HK-2 (cell line): ENCODE measurements around the gene PTPRM.
A peak's percentile ranks its signal among the peaks of the same experiment; 100 is the strongest.

Source experiments
- DNase-seq: peaks from one replicate; pipeline ENCODE4 v3.0.0-alpha.2; 2018; ENCODE audit not compliant: unreplicated experiment

PTPRM gene

GRCh38 chr18:8107426-8107825 lies 540.3 kb downstream of the PTPRM start:
- DNase-seq: peak; percentile 30

GRCh38 chr18:8114480-8114879 lies 547.4 kb downstream of the PTPRM start:
- no peak for DNase-seq

DNA sequence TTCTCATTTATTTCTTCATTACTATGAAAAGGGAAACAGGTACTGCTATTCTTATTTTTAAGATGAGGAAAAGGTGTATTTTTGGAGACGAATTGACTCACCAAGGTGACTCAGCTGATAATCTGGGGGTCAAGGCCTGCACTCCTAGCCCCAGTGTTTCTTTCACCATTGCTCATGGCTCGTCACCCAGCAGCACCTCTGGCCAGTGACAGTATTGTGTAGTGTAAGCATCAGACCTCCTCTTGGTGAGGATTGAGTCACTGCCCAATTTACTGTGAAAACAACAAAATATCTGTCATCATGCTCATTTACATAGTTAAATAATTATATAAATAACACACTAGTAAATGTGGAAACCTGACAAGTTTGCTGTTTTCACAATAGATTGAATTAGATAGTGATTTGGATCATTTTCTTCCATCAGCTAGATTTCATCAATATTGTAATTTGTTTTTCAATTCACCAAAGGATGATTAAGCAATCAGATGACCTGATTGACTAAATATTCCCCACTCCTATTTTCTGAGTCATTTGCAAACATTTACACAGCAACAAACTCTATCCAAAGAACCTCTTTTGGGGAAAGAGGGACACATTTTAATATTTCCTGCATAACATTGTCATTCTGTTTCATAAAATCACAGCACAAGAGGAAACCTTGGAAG lies 549.4 kb downstream of the PTPRM start:
- DNase-seq: no peak

DNA sequence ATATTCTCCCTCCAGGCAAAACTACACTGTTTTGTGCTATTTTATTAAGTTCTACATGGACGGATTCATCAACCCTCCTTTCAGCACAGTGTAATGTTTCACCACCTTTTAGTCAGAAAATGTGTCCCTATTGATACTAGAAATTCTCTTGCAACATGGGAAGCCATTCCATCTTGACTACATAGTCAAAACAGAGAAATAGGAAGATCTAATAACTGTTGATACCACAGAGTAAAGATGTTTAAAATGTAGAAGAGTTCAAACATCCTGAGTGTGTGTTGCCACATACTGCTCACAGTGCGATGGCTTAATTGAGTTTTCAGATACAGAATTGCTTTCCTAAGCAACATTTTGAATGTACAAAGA lies 549.9 kb downstream of the PTPRM start:
- no peak for DNase-seq

DNA sequence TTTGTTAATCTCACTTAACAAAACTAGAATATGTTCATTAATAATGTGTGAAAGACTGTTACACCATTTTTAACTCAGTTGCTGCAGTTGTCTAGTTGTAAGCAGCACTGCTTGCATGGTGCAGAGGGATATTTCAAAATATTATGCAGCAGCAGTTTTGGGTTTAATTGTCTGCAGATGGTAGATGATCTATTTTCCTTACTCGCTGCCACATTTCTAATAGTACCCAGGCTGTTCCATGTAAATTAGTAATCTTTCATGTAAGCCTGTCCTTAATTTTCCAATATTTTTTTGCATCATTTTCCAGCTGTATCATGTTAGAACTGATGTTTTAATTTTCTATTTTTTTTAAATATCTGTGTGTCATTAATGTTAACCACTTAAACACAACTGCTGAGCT lies 554.0 kb downstream of the PTPRM start:
- no peak for DNase-seq

DNA sequence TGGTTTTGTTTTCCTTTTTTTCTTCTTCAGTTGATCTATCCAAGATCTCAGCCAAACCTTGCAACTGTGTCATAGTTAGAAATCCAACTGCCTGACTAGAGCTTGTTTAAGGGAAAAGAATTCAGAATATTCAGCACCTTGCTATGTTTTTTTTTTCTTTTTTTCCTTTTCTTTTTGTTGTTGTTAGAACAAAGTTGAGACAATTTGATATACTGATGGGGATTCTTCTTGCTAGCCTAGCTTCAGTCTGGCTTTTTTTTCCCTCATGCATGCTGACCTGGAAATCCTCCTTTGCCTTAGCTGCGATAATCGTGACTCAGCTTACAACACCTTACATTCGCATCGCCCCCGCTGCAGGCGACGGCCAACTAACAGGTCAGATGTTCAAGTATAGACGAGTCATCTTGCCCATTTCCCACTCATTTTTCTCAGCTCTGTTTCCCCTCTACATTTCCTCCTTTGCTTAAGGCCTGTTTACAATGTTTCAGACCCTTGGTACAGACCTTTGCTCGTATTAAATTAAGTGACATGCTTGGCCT lies 554.9 kb downstream of the PTPRM start:
- DNase-seq: peak; percentile 44

GRCh38 chr18:8124232-8125146 lies 557.4 kb downstream of the PTPRM start:
- no peak for DNase-seq

DNA sequence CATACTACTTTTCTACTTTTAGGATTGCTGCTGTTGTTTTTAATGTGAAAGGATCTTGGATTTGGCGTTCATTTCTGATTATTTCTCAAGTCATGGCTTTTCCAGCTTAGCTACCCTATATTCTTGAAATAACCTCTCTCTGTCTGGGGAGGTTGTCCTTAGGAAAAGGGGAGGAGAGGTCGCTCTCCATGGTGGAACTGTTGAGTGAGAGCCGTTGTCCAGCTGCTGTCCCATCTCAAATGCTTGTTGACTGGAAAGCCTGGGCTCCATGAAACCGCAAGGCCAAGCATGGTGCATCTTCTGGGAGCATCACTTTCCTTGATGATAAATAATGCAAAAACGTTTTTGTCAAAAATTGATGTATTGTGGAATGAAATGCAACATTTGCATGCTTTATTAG lies 563.0 kb downstream of the PTPRM start:
- no peak for DNase-seq

DNA sequence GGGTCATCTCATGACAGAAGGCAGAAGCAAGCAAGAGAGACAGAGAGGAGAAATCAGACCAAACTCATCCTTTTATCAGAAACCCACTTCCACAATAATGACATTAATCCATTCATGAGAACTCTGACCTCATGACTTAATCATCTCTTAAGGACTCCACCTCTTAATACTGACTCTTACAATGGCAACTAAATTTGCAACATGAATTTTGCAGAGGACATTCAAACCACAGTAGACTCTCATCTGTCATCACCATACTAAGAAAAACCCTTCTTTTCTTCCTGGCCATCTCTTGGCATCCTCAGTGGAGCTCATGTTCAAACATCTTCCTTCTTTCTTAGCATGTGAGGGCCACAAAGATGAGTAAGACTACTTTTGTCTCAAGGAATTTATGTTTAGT lies 565.9 kb downstream of the PTPRM start:
- DNase-seq: no peak

- DNase-seq: no peak
Observed at GRCh38 chr18:8133888-8134287, 566.8 kb downstream of the PTPRM start.

DNA sequence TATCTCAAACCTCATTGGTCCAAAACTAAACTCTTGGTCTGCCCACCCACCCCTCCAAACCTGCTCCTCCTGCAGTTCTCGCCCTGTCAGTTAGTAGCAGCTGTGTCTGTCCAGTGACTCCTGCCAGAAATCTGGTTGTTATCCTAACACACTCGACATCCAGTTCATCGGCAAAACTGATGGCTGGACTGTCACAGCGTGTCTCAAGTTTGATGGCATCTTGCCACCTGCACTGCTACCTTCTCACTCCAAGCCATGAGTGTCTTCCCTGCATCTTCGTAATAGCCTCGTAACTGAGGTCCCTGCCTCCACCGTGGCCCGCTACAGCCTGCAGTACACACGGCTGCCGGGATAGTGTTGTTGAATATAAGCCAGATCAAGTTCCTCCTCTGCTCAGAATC lies 572.0 kb downstream of the PTPRM start:
- no peak for DNase-seq

- DNase-seq: no peak
Observed at GRCh38 chr18:8139891-8140406, 572.8 kb downstream of the PTPRM start.

DNA sequence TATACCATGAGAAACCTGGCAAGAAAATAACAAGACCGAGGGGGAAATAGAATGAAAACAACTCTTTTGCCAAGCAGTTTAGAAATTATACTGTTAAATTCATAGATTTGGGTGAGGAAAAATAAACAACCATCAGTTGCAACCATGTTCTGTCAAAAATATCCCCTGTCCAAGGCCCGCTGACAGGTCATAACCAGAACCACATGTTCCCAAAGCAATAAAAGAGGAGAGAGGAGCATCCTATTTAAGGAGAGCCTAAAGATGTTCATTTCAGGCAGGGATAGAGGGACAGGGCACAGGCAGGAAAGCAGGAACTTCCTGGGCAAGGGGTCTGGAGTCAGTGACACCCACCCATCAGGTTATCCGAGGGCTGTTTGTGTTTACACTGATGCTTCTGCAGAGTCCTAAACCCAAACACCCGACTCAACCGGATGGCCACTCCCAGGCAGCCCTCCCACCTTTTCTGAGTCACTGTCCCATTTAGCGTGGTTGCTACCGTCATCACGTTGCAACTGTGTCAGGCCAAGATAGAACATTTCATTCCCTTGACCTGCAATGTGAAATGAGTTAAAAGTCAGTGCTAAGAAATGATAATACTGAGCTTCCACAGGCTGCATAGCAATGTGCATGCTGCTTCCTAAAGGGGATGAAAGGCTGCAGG lies 573.9 kb downstream of the PTPRM start:
- DNase-seq: no peak

- no peak for DNase-seq
Observed at GRCh38 chr18:8142131-8142711, 575.1 kb downstream of the PTPRM start.

GRCh38 chr18:8142932-8143331 lies 575.8 kb downstream of the PTPRM start:
- DNase-seq: no peak

- no peak for DNase-seq
Observed at GRCh38 chr18:8151181-8151580, 584.1 kb downstream of the PTPRM start.

GRCh38 chr18:8153887-8154583 lies 586.9 kb downstream of the PTPRM start:
- DNase-seq: peak; percentile 41

GRCh38 chr18:8162802-8163201 lies 595.7 kb downstream of the PTPRM start:
- DNase-seq: no peak

- no peak for DNase-seq
Observed at GRCh38 chr18:8163286-8163959, 596.3 kb downstream of the PTPRM start.

- no peak for DNase-seq
Observed at GRCh38 chr18:8165095-8165494, 598.0 kb downstream of the PTPRM start.

DNA sequence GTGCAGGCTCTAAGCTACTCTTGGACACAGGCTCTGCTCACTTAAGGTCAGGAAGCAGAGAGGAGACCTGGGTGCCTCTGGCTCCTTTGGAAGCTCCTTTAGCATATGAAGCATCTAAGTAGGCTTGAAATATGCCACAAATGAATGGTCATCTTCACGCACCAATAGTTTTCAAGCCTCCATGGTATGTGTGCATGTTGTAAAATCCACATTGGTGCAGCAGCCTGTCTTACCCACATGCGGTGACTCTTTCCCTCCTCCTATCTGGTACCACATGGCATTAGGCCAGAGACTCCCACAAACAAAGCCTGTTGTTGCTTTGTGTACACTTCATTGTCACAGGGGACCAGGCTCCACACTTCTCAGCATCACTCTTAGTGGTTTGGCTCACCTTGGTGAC lies 599.9 kb downstream of the PTPRM start:
- DNase-seq: peak; percentile 24
